Stimulated activated CD8-positive, alpha-beta memory T cell treated with anti-CD3 and anti-CD28 coated beads, Interleukin-7, amount 100 ng/mL, for 24 hours (primary cell): ENCODE results near the gene BRAP.
"Not testable (repeated sequence)": the region's sequence is repeated elsewhere in the genome, so short reads cannot be mapped to it uniquely, and the experiment has no call there.

ENCODE experiments used
- DNase-seq: peaks from one replicate; pipeline ENCODE4 v3.0.0-alpha.2; 2020; ENCODE audit warnings: low read depth

BRAP gene

GRCh38 chr12:111677186-111677585, 8.6 kb downstream of the BRAP start:
- no peak for DNase-seq

- DNase-seq: no peak
These were observed 12.3 kb downstream of the BRAP start for GRCh38 chr12:111673503-111673902.

DNA sequence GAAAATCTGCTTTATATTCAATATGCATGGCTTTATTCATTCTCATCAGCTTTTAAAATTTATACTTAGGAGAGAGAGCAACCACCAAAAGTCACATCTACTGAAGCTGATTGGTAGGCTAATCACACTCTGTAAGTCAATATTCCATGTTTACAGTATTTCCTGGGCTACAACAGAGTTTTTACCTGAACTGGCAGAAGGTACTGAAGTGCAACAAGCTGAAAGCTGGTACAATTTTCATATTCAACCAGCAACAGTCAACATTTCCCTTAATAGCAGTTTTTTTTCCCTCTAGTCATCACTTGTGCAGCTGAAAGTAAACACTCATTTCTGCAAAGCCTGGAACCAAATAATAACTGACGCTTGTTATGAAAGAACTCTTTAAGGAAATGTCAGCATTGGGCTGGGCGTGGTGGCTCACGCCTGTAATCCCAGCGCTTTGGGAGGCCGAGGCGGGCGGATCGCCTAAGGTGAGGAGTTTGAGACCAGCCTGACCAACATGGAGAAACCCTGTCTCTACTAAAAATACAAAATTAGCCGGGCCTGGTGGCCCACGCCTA, 12.9 kb downstream of the BRAP start:
- DNase-seq: no peak

GRCh38 chr12:111664961-111665865, 20.5 kb downstream of the BRAP start:
- no peak for DNase-seq

GRCh38 chr12:111664499-111664898, 21.3 kb downstream of the BRAP start:
- DNase-seq: no peak

GRCh38 chr12:111656016-111656415, 29.7 kb downstream of the BRAP start:
- no peak for DNase-seq

GRCh38 chr12:111655356-111655755, 30.4 kb downstream of the BRAP start:
- DNase-seq: no peak

GRCh38 chr12:111653596-111653995, 32.2 kb downstream of the BRAP start:
- no peak for DNase-seq

DNA sequence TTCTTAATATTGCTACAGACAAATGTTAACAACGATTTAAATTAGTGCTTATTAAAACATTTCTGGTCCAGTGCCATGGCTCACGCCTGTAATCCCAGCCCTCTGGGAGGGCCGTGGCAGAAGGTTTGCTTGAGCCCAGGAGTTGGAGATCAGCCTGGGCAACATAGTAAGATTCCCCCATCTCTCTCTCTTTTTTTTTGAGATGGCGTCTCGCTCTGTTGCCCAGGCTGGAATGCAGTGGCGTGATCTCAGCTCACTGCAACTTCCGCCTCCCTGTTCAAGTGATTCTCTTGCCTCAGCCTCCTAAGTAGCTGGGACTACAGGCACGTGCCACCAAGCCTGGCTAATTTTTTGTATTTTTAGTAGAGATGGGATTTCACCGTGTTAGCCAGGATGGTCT, 33.2 kb downstream of the BRAP start:
- not testable (repeated sequence) for DNase-seq

DNA sequence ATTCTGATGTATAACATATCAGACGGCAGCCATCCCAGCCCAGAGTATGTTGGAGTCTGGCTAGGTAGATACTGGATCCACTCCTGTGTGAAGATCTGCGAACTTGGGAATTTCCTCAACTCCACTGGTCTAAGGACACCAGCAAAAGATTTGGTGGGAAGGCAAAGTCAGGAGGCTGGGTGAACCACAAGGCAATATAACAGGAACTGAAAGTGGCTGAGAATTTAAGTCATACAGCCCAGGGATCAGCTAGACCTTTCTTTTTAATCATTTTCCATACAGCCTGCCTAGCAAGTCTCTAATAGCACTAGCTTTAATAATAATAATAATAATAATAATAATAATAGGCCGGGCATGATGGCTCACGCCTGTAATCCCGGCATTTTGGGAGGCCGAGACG, 34.8 kb downstream of the BRAP start:
- no peak for DNase-seq

GRCh38 chr12:111645433-111645832, 40.3 kb downstream of the BRAP start:
- DNase-seq: no peak

DNA sequence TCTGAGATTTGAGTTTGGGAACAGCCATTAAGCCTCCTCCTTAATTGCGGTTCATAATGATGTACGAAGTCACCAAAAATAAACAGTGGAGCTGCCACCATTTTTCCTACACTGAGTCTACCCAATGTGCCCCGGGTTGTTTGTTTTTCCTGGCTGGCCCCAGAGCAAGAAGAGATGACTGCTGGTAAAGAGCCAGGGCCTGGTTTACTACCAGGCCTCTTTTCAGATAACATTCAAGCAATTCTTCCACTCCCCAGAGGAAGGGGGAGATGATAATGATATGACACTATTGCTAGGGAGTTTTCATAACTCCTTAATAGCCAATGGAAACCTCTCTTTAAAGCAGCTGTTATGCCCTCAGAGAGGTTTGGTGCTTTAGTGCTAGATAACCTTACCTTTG, 42.3 kb downstream of the BRAP start:
- DNase-seq: no peak

DNA sequence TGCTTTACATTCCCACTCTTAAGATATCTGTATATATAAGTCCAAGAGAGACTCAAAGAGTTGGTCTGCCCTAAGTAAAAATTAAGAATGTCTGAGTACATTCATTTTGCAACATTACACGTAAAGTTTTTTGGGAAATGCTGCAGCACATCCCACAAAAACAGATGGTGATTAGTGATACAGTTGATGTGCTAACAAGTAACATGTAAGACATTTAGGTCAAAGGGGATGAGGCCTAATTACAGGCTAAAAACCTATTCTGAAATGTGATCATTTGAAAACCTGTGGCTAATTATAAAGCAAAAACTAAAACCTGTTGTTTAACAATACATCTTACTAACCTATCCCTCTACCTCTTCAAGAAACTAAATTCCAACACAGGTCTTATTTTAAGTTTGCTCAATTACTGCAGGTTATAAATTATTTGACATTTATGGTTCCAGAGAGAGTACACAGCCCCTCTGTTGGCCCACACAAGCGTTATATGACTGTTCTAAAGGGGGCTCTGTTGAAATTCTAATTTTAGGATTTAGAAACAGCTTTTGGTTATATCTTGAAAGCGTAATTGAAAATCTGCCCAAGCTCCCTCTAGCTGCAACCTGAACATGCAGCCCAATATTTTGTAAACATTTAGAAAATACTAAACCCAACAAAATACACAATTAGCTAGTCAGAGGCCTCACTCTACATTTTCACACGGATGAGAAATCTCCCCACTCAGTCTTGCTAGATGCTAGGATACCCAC, 42.9 kb downstream of the BRAP start:
- DNase-seq: no peak

- no peak for DNase-seq
These were observed 45.2 kb downstream of the BRAP start for GRCh38 chr12:111640506-111640905.

GRCh38 chr12:111638556-111638955, 47.2 kb downstream of the BRAP start:
- no peak for DNase-seq

DNA sequence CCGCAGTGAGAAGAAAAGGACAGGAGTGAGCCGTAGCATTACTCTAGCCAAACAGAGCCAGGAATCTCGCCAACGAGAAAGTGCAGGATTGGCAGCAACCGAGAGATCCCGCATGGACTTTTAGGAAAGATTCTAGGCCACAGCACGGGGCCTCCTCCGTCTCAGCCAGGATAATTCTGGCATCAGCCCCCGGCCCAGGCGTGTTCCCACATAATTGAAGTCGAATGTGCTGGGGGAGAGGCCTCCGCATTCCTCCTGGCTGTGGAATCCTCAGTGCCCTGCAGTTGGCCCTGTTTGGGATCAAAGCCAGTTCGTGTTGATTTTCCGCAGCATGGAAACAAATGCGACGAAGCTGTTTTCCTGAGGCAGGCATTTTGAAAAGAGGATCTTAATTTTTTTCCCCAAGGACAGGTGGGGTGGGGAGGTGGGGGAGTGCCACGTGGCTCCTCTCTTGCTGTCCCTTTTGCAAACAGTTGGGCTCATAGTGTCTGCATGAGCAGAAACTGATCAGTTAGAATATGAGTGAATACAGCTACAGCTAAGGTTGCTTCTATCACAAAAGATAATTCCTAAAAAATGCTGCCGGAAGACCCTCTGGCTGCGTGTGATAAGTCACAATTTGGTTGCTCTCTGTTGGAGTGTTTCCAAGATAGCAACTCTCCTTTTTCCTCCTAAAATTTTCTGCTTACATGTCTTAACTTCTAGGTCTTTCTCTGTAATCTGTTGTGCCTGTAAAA, 49.4 kb downstream of the BRAP start:
- no peak for DNase-seq

GRCh38 chr12:111635524-111635923, 50.2 kb downstream of the BRAP start:
- DNase-seq: no peak

GRCh38 chr12:111628505-111629260, 57.1 kb downstream of the BRAP start:
- DNase-seq: no peak

- DNase-seq: no peak
These were observed 59.5 kb downstream of the BRAP start for GRCh38 chr12:111626230-111626629.

- no peak for DNase-seq
These were observed 61.2 kb downstream of the BRAP start for GRCh38 chr12:111624540-111624939.

DNA sequence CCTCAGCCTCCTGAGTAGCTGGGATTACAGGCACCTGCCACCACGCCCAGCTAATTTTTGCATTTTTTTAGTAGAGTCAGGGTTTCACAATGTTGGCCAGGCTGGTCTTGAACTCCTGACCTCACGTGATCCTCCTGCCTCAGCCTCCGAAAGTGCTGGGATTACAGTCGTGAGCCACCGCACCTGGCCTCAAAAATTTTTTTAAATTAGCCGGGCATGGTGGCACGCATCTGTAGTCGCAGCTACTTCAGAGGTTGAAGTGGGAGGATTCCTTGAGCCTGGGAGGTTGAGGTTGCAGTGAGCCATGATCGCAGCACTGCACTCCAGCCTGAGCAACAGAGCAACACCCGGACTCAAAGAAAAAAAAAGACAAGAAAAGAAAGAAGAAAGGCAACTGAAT, 67.9 kb downstream of the BRAP start:
- DNase-seq: not testable (repeated sequence)
